ENCODE results near the gene RTBDN.
A peak's percentile ranks its signal among the peaks of the same experiment; 100 is the strongest.

The RTBDN gene

DNA sequence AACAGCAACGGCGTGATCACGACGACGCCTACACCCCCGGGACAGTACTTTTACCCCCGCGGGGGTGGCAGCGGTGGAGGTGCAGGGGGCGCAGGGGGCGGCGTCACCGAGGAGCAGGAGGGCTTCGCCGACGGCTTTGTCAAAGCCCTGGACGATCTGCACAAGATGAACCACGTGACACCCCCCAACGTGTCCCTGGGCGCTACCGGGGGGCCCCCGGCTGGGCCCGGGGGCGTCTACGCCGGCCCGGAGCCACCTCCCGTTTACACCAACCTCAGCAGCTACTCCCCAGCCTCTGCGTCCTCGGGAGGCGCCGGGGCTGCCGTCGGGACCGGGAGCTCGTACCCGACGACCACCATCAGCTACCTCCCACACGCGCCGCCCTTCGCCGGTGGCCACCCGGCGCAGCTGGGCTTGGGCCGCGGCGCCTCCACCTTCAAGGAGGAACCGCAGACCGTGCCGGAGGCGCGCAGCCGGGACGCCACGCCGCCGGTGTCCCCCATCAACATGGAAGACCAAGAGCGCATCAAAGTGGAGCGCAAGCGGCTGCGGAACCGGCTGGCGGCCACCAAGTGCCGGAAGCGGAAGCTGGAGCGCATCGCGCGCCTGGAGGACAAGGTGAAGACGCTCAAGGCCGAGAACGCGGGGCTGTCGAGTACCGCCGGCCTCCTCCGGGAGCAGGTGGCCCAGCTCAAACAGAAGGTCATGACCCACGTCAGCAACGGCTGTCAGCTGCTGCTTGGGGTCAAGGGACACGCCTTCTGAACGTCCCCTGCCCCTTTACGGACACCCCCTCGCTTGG is 42.1 kb downstream of the RTBDN start:
- DNase-seq = peak; percentile 66 to 83 (median 76)

DNA sequence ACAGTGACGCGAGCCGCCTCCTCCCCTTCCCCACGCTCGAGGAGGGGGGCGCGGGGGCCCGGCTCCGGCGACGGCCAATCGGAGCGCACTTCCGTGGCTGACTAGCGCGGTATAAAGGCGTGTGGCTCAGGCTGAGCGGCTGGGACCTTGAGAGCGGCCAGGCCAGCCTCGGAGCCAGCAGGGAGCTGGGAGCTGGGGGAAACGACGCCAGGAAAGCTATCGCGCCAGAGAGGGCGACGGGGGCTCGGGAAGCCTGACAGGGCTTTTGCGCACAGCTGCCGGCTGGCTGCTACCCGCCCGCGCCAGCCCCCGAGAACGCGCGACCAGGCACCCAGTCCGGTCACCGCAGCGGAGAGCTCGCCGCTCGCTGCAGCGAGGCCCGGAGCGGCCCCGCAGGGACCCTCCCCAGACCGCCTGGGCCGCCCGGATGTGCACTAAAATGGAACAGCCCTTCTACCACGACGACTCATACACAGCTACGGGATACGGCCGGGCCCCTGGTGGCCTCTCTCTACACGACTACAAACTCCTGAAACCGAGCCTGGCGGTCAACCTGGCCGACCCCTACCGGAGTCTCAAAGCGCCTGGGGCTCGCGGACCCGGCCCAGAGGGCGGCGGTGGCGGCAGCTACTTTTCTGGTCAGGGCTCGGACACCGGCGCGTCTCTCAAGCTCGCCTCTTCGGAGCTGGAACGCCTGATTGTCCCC is 42.9 kb downstream of the RTBDN start, which contains the start of gene JUNB:
TSS of gene JUNB (plus strand) at position 142 of the 706 bp plus-strand sequence. CDS start at position 428, 286 bp downstream.
- DNase-seq = peak; percentile 99

DNA sequence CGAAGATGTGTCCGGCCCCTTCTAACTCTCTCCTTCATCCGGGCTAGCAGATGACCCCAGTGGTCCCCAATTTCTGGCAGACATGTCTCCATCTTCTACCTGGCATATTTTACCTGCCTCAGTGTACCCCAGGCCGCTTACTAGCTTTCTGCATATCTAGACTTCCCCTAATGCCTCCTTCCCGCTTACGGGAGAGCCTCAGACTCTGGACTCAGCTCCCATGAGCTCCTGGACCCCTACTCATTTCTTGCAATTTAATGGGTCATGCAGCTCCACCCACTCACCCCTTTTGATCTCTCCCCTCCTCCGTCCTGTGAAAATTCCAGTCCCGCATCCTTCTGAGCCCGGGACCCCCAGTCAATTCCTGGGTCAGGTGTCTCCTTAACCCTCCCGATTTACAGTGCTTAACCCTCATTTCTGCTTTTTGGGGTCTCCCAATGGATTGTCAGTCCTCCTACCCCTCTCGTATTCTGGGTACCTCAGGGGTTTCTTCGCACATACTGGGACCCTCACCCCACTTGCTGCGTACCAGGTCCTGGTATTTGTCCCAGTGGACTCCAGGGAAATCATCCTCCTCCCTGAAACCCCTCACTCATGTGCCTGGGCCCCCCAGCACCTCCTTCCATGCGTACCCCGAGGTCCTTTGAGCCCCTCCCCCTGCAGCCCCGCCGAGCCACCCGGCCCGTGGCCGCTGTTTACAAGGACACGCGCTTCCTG is 43.6 kb downstream of the RTBDN start:
- DNase-seq = peak; percentile 35 to 59 (median 54)

DNA sequence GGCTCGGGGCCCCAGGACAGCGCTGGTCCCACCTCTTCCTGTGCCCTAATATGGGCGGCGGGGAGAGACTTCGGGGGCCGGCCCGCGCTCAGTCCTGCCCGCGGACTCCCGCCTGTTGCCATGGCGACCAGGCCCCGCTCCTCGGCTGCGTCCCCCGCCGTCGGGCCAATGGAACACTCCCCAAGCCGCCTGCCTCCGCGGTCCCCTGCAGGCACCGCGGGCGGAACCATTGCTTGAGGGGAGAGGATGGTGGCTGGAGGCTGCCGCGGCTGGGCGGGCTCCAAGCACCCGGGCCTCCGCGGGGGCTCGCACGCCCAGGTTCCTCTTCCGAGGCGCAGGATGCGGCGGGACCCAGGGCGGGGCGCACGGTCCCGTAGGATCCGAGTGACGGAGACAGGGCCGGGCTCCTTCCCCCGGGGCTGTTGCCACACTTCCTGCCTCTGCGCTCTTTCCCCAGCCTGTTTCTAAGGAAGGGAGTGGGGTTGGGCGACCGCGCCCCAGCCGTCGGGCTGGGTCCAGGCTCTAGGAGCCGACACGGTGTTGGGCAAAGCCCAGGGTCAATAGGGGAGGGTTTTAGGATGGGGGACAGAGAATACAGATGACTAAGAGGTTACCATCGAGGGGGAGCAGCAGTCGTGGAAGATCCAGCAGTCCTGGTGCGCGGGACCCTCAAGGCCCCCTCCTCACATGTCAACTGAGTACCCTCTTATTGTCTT is 44.3 kb downstream of the RTBDN start:
- peak; percentile 99 to 100 (median 100) for DNase-seq

DNA sequence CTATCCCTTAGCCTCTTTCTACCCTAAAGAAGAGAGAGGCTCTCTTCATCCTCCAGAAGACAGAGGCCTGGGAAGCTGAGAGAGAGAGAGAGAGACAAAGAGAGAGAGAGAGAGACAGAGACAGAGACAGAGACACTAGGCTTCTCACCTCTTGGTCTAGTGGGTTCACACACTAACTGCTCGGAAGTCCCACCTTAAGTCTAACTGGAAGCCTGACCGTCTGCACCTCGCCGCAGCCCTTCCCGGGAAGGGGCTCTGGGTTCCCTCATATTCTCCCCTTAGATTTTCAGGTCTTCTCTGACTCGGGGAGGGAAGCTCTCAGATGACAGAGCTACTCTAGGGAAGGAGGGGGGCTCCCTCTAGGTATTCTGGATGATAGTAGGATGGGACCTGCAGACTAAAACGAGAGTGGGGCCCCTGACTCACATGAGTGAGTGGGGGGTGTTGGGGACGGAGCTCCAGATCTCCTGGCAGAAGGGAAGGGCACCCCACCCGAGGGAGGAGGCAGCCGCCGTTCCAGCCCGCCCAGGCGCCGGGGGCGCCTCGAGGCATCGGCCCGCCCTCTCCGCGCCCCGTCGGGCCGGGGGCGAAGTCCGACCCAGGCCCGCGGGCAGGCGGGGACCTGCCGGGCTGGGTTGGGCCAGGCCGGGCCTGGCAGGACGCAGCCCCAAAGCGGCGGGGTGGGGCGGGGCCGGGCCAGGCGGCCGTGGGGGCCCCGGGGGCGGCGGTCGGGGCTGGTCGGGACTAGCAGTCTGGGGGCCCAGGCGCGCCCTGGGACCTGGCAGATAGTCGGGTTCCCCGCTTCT is 45.1 kb downstream of the RTBDN start:
- no peak for DNase-seq

DNA sequence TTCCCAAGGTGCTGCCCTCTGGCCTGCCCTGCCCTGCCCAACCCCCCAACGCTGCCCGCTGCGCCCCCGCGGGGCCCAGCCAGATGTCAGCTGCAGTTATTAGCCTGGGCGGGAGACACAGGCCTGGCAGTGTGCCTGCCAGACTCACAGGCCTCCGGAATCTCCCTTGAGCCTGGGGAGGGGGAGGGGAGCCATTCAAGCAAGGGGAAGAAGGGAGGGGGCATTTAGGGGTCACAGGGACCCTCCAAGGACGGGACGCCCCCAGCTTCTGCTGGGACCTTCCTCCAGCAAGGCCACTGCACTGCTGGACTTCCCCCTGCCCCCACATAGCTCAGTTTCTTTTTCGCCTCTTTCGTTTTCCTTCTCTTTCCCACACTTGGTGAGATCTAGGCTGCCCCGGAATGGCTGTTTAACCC is 45.7 kb downstream of the RTBDN start:
- DNase-seq = peak; percentile 87 to 94 (median 94)

DNA sequence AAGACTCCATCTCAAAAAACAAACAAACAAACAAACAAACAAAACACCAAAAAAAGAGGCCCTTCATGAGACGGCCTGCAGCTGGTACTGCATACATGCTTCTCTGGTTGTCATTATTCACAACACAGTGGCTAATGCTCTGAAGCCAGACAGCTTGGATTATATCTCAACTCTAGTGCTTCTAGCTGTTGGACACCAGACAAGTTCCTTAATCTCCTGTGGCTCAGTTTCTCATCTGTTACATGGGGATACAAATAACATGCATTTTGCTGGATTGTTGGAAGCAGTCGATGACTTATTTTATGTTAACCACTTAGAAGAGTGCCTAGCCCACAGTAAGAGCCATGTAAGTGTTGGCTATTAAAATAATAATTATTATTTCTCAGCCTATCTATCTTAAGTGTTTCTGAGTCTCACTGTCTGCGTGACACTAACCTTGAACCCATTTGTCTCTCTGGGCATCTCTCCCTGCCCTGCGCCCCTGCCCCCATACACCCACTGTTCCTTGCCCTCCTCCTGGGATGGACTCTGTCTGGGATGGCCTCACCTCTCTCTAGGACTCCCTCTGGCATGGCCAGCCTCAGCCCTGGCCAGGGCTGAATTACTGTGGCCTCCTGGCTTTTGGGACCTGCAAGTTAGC is 46.2 kb downstream of the RTBDN start:
- DNase-seq = peak in 2 of 4 experiments; percentile 11 to 34

DNA sequence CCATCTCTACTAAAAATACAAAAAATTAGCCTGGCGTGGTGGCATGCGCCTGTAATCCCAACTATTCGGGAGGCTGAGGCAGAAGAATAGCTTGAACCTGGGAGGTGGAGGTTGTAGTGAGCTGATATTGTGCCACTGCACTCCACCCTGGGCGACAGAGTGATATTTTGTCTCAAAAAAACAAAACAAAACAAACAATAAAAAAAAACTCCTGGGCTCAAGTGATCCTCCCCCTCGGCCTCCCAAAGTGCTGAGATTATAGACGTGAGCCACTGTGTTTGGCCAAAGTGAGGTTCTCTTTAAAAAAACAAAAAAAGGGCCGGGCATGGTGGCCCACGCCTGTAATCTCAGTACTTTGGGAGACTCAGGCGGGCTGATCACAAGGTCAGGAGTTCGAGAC is 46.9 kb downstream of the RTBDN start:
- DNase-seq = peak in 1 of 4 experiments; percentile 21

DNA sequence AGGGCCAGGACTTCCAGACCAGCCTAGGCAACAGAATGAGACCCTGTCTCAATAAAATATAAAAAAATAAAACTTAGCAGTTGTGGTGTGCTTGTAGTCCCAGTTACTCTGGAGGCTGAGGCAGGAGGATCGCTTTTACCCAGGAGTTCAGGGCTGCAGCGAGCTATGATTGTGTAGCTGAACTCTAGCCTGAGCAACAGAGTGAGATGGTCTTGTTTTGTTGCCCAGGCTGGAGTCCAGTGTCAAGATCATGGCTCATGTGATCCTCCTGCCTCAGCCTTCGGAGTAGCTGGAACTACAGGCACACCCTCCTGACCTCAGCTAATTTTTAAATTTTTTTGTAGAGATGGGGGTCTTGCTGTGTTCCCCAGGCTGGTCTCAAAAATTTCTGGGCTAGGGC is 47.4 kb downstream of the RTBDN start:
- peak; percentile 44 to 68 (median 66) for DNase-seq

DNA sequence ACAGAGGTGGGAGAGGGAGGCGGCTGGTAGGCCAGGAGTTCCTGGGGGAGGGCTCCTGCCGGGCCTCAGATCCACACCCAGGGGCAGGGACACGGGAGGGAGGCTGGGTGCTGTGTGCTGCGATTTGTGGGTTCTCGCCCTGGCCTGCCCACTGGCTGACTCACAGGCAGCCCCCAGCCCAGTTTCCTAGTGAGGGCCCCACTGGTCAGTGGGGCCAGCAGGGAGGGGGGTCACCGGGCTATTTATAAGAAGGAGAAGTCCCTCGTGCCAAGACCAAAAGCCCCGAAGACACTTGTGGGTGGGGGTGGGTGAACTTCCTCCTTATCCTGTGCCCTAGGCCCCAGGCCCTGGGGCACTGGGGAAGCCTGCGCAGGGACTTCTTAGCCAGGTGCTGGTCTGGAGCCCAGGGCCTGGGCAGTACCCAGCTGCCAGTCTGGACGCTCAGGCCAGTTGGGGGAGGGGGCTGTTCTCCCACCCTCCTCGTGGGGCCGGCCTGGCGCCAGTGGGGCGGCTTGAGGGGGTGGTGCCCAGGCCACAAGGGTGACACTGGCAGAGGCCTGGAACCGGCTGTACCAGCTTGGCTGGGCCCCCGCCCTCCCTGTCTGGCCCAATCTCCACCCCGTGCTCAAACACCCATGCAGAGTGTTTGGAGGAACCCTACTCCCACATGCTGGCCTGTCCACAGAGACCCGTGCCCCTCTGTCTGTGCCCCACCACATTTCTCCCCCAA is 48.1 kb downstream of the RTBDN start:
- peak; percentile 97 to 99 (median 98) for DNase-seq

DNA sequence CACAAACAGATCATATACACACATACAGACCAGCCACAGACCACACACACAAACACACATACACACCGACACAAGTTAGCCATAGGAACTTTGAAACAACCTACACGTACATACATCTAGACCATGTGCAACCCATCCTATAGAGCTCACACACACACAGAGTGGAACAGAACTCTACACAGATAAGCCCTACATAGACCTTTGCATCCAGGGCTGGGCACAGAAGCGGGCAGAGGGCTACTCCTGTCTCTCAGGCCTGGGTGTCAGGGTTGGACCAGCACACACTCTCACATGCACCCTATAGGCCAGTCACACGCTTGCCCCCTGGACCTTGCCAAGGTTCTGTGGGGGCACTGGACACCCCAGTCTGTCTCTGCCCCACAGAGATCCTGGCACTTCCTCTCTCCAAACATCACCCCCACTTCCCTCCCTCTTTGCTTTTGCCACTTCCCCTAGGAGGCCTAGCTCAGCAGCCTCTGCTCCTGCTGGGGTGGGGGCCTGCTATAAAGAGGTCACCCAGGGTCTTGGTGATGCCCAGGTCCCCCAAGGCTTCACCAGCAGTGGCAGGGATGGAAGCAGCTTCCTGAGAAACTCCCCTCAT is 48.8 kb downstream of the RTBDN start:
- DNase-seq = peak; percentile 85 to 93 (median 90)

DNA sequence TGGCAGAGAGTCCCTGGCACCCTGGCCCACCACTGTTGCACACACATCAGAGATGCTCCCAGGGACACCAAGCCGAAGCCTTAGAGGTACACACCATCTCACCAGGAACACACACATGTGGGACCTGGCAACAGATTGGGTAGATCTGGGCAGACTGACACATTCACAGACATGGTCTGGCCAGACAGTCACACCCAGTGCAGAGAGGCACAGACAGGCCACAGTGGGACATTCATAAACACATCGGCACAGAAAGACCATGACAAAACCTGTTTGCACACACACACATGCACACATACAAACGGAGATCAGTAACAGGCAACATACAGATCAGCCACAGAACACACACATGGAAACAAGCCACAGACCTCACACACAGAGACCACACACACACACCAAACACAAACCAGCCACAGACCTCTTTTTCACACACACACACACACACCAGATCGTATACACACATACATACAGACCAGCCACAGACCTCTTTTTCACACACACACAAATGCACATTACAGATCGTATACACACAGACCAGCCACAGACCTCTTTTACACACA is 49.4 kb downstream of the RTBDN start:
- DNase-seq = peak; percentile 43 to 50 (median 47)

DNA sequence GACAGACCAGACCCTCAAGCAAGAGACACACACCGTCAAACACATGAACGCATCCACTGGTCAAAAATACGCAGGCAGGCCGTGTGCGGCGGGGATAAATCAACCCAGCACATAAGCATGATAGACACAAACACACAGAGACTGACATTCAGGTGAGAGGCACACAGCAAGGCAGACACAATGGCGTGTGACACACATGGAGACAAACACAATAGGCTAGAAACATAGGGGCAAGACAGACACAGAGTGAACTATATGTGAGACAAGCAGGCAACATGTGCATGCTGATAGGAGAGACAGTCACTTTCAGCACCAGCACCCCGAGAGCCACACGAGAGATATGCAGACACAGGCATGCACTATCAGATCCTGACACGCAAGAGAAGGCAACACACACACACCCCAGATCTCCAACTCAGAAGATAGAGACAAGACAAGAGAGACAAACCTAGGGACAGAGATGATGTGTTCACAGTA is 49.9 kb downstream of the RTBDN start:
- DNase-seq = peak in 3 of 4 experiments; percentile 31 to 42 (median 38)

DNA sequence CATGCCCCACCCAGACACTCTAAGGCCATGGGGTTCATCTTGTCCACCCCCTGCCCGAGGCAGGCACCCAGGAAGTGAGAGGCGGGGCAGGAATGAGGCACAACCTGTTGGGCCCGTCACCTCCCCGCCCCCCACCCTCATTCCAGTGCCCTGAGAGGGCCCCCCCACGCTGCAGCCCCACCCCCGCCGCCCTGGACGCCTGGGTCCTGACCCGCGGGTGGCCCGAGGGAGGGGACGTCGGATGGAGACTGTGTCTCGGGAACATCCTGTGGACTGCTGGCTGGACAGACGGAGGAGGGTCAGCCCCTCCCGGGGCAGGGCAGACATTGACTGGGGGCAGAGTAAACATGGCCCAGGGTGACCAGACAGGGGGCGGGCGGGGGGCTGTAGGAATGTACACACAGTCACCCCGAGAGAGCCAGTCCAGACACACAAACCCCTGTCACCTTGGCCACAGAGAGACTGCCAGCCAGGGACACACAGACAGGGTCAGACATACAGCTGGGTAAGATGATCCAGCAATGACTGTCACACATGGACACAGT is 50.5 kb downstream of the RTBDN start:
- peak; percentile 69 to 85 (median 78) for DNase-seq

DNA sequence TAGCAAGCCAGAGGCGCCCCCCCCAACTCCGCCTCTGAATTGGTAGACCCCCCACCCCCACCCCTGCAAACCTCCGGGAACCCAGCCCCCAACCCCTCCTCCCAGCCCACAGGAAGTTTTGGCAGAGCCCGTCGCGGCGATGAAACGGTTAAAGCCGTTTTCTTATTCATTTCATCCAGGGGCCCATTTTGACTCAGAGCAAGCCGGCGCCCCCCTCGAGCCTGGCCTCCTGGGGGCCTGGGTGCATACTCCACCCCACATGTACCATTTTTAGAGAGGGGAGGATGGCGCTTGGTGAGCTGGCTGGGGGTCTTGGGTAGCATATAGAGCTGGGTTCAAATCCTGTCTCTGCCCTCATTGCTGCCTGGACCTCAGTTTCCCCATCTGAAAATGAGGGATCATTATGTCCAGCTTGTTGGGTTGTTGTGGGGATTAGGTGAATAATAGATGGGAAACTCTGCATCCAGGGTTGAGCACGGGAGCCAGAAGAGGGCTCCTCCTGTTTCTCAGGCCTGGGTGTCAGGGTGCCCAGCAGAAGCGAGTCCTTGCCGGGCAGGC is 51.0 kb downstream of the RTBDN start:
- DNase-seq = peak in 2 of 4 experiments; percentile 29 to 45

DNA sequence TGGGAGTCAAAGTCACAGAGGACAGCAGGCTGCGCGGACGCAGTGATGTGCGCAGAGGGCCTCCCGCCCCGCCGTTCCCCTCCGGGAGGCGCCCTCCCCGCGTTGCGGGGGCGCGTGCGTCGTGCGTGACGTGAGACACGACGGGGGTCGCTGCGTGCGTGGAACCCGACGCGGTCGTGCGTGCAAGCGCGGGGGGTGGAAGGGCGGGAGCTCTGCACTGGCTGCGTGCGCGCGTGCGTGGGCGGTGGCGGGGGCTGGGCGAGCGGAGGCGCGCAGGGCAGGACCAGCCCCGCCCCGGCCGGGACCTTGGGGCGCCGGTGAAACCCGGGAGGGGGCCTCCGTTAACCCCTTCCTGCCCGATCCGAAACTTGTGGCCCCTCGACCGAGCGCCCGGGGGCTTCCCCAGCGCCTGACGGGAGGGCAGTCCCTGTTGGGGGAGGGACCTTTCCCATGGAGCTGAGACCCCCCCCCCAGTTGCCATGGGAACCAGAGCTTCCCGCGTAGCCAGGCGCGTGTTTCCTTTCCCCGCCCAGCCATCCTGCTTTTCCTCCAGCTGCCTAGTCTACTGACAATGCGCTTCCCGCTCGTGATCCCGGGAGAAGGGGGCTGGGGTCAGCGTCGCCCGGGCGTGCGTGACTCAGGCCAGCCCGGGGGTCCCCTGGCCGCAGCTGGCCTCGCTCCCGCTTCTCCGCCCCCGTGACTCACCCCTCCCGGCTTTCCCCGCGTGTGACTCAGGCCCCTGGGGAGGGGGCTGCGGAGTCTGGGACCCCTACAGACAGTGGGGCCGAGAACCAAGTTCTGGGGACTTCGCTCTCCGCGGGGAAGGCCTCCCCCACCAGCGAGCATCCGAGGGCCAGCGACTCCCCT is 51.7 kb downstream of the RTBDN start:
- peak; percentile 97 to 99 (median 98) for DNase-seq

DNA sequence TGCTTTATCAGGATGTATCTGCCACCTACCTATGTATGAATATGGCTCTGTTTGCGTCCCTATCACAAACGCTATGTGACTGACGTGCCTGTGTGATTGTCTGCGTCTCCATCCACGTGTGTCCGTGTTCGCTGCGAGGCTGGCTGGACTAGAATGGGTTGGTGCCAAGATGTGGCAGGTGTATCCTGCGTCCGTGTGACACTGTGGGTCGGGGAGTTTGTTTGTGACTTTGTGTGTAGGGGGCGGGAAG is 52.3 kb downstream of the RTBDN start:
- DNase-seq = no peak

Data from suppressor macrophage (primary cell).